Adipocyte (in vitro differentiated cells): ENCODE measurements around the gene MSH2.
"Not testable (repeated sequence)": the region's sequence is repeated elsewhere in the genome, so short reads cannot be mapped to it uniquely, and the experiment has no call there.

ENCODE experiments used
- DNase-seq: peaks from one replicate; pipeline ENCODE4 v3.0.0-alpha.2; 2015; ENCODE audit warnings: low read depth
- H3K27me3 ChIP-seq: replicated peaks from 2 replicates; pipeline ENCODE4 v1.7.0; 2013; ENCODE audit warnings: mild to moderate bottlenecking, low read length, moderate library complexity; ENCODE audit not compliant: control insufficient read depth, insufficient read depth
- H3K36me3 ChIP-seq: 2 replicates; pipeline ENCODE4 v1.7.0; 2013; ENCODE audit warnings: low read length, mild to moderate bottlenecking, moderate library complexity; ENCODE audit not compliant: control insufficient read depth, insufficient read depth, severe bottlenecking
- H3K4me1 ChIP-seq: 2 replicates; pipeline ENCODE4 v1.7.0; 2013; ENCODE audit warnings: mild to moderate bottlenecking, low read length, moderate library complexity; ENCODE audit not compliant: control insufficient read depth, insufficient read depth
- H3K4me3 ChIP-seq: 2 replicates; pipeline ENCODE4 v1.7.0; 2013; ENCODE audit warnings: mild to moderate bottlenecking, low read length, moderate library complexity
- H3K9ac ChIP-seq: 2 replicates; pipeline ENCODE4 v1.7.0; 2013; ENCODE audit warnings: mild to moderate bottlenecking, low read length, moderate library complexity
- H3K9me3 ChIP-seq: 2 replicates; pipeline ENCODE4 v1.7.0; 2013; ENCODE audit warnings: mild to moderate bottlenecking, low read length, moderate library complexity; ENCODE audit not compliant: control insufficient read depth

Gene MSH2

GRCh38 chr2:47381408-47381807 is 21.5 kb upstream of the MSH2 start:
- Histone ChIP-seq H3K9ac (no peak overlapping the region), H3K4me3 (no peak overlapping the region), H3K36me3 (no peaks in the 10 kb centered on the region), H3K4me1 (no peaks in the 10 kb centered on the region), H3K9me3 (no peaks in the 10 kb centered on the region), H3K27me3 (no peaks in the 10 kb centered on the region)
- DNase-seq: no peak

DNA sequence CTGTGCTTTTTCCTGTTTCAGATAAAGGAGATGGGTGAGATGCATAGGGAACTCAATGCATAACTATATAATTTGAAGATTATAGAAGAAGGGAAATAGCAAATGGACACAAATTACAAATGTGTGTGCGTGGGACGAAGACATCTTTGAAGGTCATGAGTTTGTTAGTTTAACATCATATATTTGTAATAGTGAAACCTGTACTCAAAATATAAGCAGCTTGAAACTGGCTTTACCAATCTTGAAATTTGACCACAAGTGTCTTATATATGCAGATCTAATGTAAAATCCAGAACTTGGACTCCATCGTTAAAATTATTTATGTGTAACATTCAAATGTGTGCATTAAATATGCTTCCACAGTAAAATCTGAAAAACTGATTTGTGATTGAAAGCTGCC is 16.4 kb upstream of the MSH2 start:
- no peaks in the 10 kb centered on the region for H3K9me3 ChIP-seq
- no peaks in the 10 kb centered on the region for H3K27me3 ChIP-seq
- H3K36me3 ChIP-seq: no peaks in the 10 kb centered on the region
- H3K4me1 ChIP-seq: peaks cover 3% of the 10 kb centered on the region
- H3K9ac ChIP-seq: no peak overlapping the region
- H3K4me3 ChIP-seq: no peak overlapping the region
- no peak for DNase-seq

- Histone ChIP-seq H3K9ac (no peak overlapping the region), H3K36me3 (no peaks in the 10 kb centered on the region), H3K4me1 (peaks cover 3% of the 10 kb centered on the region), H3K9me3 (no peaks in the 10 kb centered on the region), H3K27me3 (no peaks in the 10 kb centered on the region), H3K4me3 (no peak overlapping the region)
- DNase-seq: no peak
Observed at GRCh38 chr2:47388888-47389287, 14.1 kb upstream of the MSH2 start.

- H3K36me3 ChIP-seq: no peaks in the 10 kb centered on the region
- H3K4me1 ChIP-seq: peaks cover 3% of the 10 kb centered on the region
- H3K4me3 ChIP-seq: no peak overlapping the region
- no peaks in the 10 kb centered on the region for H3K27me3 ChIP-seq
- no peak for DNase-seq
- no peaks in the 10 kb centered on the region for H3K9me3 ChIP-seq
- H3K9ac ChIP-seq: no peak overlapping the region
Observed at GRCh38 chr2:47389692-47390091, 13.3 kb upstream of the MSH2 start.

GRCh38 chr2:47401789-47402554 is 984 bp upstream of the MSH2 start:
- no peaks in the 10 kb centered on the region for H3K36me3 ChIP-seq
- DNase-seq: no peak
- no peaks in the 10 kb centered on the region for H3K27me3 ChIP-seq
- H3K9ac ChIP-seq: peak overlapping the region; percentile 78
- no peaks in the 10 kb centered on the region for H3K9me3 ChIP-seq
- H3K4me3 ChIP-seq: peak overlapping the region; percentile 95
- peaks cover 9% of the 10 kb centered on the region for H3K4me1 ChIP-seq

GRCh38 chr2:47402555-47402804 is 476 bp upstream of the MSH2 start:
- no peak for DNase-seq
- Histone ChIP-seq H3K27me3 (no peaks in the 10 kb centered on the region), H3K4me1 (peaks cover 9% of the 10 kb centered on the region), H3K9me3 (no peaks in the 10 kb centered on the region), H3K36me3 (no peaks in the 10 kb centered on the region), H3K4me3 (peak overlapping the region; percentile 95), H3K9ac (peak overlapping the region; percentile 78)

DNA sequence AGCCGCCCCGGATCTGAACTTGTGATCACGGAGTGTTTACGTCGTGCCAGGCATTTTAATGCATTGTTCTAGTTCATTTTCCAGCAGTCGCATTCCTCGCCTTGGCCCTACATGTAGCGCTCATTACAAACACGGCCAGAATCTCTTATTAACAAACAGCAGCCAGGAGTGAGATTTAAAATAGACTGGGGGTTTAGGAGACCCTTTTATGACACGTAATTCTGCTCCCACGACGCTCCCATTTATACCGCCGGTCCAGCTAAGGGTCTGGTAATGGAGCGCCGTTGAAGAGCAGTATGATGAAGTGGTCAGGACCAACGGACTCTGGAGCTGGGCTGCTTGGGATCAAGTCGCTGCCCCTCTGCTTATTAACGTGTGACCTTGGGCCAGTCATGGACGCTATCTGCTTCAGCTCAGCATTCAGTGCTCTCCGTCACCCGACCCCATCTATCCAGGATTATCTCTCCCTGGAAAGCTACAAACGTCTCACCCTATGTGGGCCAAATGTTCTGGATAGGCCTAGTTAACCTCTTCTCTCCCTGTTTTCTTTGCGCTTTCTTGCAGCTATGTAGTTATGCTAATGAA is 745 bp downstream of the MSH2 start:
- peak; percentile 63 for DNase-seq
- H3K36me3 ChIP-seq: no peaks in the 10 kb centered on the region
- H3K9me3 ChIP-seq: no peaks in the 10 kb centered on the region
- H3K9ac ChIP-seq: peak overlapping the region; percentile 83
- peaks cover 9% of the 10 kb centered on the region for H3K4me1 ChIP-seq
- no peaks in the 10 kb centered on the region for H3K27me3 ChIP-seq
- H3K4me3 ChIP-seq: peak overlapping the region; percentile 95

DNA sequence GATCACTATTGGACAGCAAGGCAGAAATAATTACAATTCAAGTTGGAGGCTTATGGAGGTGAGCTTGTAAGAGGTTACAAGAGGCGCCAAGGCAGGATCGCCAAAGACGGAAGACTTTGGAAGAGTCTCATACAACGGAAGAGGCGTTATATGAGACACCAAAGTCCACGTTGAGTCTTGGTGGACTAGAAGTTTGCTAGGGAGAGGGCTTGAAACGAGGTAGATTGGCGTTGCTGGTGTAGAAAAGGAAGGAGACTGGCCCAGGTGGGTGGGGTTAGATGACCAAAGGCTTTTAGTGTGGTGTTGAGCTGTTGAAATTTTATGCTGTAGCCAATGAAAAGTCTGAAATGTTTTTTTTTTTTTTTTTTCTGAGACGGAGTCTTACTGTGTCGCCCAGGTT is 1.4 kb downstream of the MSH2 start:
- H3K9ac ChIP-seq: no peak overlapping the region
- no peak for DNase-seq
- no peak overlapping the region for H3K4me3 ChIP-seq
- peaks cover 9% of the 10 kb centered on the region for H3K4me1 ChIP-seq
- H3K36me3 ChIP-seq: no peaks in the 10 kb centered on the region
- no peaks in the 10 kb centered on the region for H3K27me3 ChIP-seq
- H3K9me3 ChIP-seq: no peaks in the 10 kb centered on the region

GRCh38 chr2:47405757-47406156 is 2.8 kb downstream of the MSH2 start:
- no peak overlapping the region for H3K4me3 ChIP-seq
- no peaks in the 10 kb centered on the region for H3K27me3 ChIP-seq
- no peaks in the 10 kb centered on the region for H3K9me3 ChIP-seq
- H3K4me1 ChIP-seq: peaks cover 9% of the 10 kb centered on the region
- DNase-seq: no peak
- H3K9ac ChIP-seq: no peak overlapping the region
- H3K36me3 ChIP-seq: no peaks in the 10 kb centered on the region

- not testable (repeated sequence) for H3K4me3 ChIP-seq, H3K4me1 ChIP-seq, H3K27me3 ChIP-seq, H3K9ac ChIP-seq, DNase-seq, H3K9me3 ChIP-seq, H3K36me3 ChIP-seq
Observed at GRCh38 chr2:47406649-47407330, 3.8 kb downstream of the MSH2 start.

GRCh38 chr2:47407976-47408375 is 5.0 kb downstream of the MSH2 start:
- not testable (repeated sequence) for H3K4me3 ChIP-seq, H3K27me3 ChIP-seq, H3K36me3 ChIP-seq, DNase-seq, H3K9ac ChIP-seq, H3K4me1 ChIP-seq, H3K9me3 ChIP-seq
